ENCODE measurements around the gene CALB2. TPM values are rescaled to one million over a fixed set of nuclear protein-coding genes. Genes with fewer than 3 reads are reported as not detected.

CALB2 gene
- total RNA-seq, 1 donor from 2014 or later: 0.64 TPM

DNA sequence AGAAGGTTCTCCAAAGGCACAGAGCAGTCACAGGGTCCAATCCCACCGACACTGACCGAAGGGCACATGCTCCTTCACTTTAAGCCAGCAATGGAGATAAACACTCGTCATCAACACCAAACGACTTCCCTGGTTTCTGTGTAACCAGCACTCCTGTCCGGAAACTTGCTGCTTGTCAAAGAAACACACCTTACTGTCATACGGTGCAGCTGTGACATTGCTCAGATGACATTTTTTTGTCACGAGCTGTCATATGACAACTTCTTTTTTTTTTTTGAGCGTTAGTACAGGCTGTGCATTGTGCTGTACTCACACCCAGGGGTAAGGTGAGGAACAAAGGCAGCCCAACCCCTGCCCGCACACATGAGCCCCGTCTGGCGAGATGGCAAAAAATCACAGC, 44.2 kb downstream of the CALB2 start:
- H3K4me3 ChIP-seq: no peak overlapping the region
- H3K4me1 ChIP-seq: no peaks in the 10 kb centered on the region
- no peaks in the 10 kb centered on the region for H3K9me3 ChIP-seq
- no peaks in the 10 kb centered on the region for H3K36me3 ChIP-seq
- DNase-seq (ENCODE audit: low spot score in 2 of 2): no peak
- no peaks in the 10 kb centered on the region for H3K27me3 ChIP-seq
- intact Hi-C loops (cut with DNase I): no loop called here
- H3K27ac ChIP-seq: no peak overlapping the region
- TF ChIP-seq, protein P1, sequence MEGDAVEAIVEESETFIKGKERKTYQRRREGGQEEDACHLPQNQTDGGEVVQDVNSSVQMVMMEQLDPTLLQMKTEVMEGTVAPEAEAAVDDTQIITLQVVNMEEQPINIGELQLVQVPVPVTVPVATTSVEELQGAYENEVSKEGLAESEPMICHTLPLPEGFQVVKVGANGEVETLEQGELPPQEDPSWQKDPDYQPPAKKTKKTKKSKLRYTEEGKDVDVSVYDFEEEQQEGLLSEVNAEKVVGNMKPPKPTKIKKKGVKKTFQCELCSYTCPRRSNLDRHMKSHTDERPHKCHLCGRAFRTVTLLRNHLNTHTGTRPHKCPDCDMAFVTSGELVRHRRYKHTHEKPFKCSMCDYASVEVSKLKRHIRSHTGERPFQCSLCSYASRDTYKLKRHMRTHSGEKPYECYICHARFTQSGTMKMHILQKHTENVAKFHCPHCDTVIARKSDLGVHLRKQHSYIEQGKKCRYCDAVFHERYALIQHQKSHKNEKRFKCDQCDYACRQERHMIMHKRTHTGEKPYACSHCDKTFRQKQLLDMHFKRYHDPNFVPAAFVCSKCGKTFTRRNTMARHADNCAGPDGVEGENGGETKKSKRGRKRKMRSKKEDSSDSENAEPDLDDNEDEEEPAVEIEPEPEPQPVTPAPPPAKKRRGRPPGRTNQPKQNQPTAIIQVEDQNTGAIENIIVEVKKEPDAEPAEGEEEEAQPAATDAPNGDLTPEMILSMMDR (IDR thresholded peaks at IDR 0.05): no peak

DNA sequence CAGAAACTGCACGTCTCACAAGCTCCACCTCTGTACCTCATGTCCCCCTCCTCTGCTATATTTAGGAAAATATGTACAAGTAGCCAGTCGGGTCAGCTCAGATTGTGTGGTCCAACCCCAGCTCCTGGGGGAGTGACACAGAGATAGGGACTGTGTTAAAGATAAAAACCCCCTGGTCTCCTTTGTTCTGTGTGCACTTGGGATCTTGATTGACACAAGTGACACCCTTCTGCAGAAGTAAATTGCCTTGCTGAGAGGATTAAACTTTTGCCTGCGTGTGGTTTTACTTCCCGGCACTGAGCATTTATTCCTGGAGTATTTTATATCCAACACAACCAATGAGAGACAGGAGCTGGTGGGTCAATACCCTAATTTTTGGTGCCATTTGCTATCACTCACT, 45.8 kb downstream of the CALB2 start:
- H3K27me3 ChIP-seq: no peaks in the 10 kb centered on the region
- no peaks in the 10 kb centered on the region for H3K9me3 ChIP-seq
- no peak overlapping the region for H3K4me3 ChIP-seq
- no peak overlapping the region for H3K27ac ChIP-seq
- TF ChIP-seq, protein P1 (IDR thresholded peaks at IDR 0.05): no peak
- DNase-seq (ENCODE audit: low spot score in 2 of 2): no peak
- no peaks in the 10 kb centered on the region for H3K36me3 ChIP-seq
- no peaks in the 10 kb centered on the region for H3K4me1 ChIP-seq
- intact Hi-C loops (cut with DNase I): no loop called here

GRCh38 chr16:71406316-71406715, 47.8 kb downstream of the CALB2 start:
- Histone ChIP-seq H3K27ac (no peak overlapping the region), H3K4me3 (no peak overlapping the region), H3K4me1 (no peaks in the 10 kb centered on the region), H3K27me3 (no peaks in the 10 kb centered on the region), H3K36me3 (no peaks in the 10 kb centered on the region), H3K9me3 (no peaks in the 10 kb centered on the region)
- TF ChIP-seq, protein P1 (IDR thresholded peaks at IDR 0.05): no peak
- DNase-seq (ENCODE audit: low spot score in 2 of 2): no peak
- intact Hi-C loops (cut with DNase I): no loop called here

DNA sequence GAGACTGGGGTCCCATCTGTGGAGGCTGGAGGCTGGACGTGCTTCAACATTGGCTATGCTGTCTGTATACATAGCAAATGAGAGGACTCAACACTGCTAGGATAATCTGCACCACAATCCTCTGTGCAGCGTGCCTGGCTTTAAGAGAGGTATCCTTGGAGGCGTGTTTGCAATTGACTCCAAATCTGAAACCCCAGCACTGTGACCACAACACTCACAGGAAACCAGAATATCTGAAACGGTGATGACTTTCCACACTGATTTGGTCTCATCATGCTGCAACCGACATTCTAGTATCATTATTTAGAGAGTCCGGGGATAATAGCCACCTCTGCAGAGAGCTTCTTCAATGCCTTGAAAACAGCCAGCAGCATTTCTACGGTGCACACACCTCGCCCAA, 48.2 kb downstream of the CALB2 start:
- Histone ChIP-seq H3K9me3 (no peaks in the 10 kb centered on the region), H3K36me3 (no peaks in the 10 kb centered on the region), H3K27me3 (no peaks in the 10 kb centered on the region), H3K27ac (no peak overlapping the region), H3K4me1 (no peaks in the 10 kb centered on the region), H3K4me3 (no peak overlapping the region)
- intact Hi-C loops (cut with DNase I): no loop called here
- DNase-seq (ENCODE audit: low spot score in 2 of 2): no peak
- TF ChIP-seq, protein P1 (IDR thresholded peaks at IDR 0.05): no peak

DNA sequence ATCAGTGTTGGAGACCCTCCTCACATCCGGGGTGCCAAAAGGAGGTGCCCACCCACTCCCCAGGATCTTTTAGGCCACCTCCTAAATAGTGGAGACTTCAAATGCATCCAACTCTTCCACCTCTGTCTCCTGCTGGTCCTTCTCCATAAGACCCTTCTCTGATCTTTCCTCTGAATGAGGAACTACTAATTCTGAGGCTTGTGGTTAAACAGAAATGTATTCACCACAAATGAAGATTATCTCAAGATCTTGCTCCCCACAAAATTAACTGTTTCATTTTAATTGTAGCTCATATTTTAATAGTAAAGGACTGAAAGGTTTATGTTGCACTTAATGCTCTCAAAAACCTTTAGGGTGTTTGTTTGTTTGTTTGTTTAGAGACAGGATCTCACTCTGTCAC, 49.2 kb downstream of the CALB2 start:
- H3K9me3 ChIP-seq: no peaks in the 10 kb centered on the region
- intact Hi-C loops (cut with DNase I): no loop called here
- H3K36me3 ChIP-seq: no peaks in the 10 kb centered on the region
- no peaks in the 10 kb centered on the region for H3K27me3 ChIP-seq
- H3K4me1 ChIP-seq: no peaks in the 10 kb centered on the region
- TF ChIP-seq, protein P1 (IDR thresholded peaks at IDR 0.05): no peak
- no peak overlapping the region for H3K27ac ChIP-seq
- H3K4me3 ChIP-seq: no peak overlapping the region
- DNase-seq (ENCODE audit: low spot score in 2 of 2): no peak

DNA sequence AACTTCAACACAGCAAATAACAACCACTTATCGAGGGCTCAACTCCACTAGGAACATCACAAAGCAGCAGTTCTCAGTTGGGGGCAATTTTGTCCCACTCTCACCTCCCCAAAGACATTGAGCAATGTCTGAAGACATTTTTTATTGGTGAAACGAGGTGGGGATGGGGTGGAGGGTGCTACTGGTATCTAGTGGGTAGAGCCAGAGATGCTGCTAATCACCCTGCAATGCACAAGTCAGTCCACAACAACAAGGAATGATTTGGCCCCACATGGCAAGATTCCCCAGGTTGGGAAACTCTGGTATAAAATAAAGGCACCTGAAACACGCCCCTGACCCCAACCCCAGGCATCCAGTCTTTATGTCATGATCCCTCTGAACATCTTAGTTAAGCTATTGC, 50.0 kb downstream of the CALB2 start:
- TF ChIP-seq, protein P1 (IDR thresholded peaks at IDR 0.05): no peak
- H3K36me3 ChIP-seq: no peaks in the 10 kb centered on the region
- H3K4me3 ChIP-seq: no peak overlapping the region
- DNase-seq (ENCODE audit: low spot score in 2 of 2): no peak
- H3K9me3 ChIP-seq: no peaks in the 10 kb centered on the region
- no peak overlapping the region for H3K27ac ChIP-seq
- H3K4me1 ChIP-seq: no peaks in the 10 kb centered on the region
- intact Hi-C loops (cut with DNase I): no loop called here
- no peaks in the 10 kb centered on the region for H3K27me3 ChIP-seq

All from ascending aorta (tissue), 2 donors.